Measurements from ENCODE around the gene MSX2. TPM values are rescaled to one million over a fixed set of nuclear protein-coding genes. Genes with fewer than 3 reads are reported as not detected.

The MSX2 gene
- total RNA-seq, 1 donor from 2014 or later = 85.2 TPM

GRCh38 chr5:174744896-174745295 lies 20.5 kb downstream of the MSX2 start:
- no peak for DNase-seq (ENCODE audit: low spot score in 2 of 2, unreplicated experiment in 2 of 2)
- Mint-ChIP-seq H3K4me3 (no peak overlapping the region), H3K27me3 (ENCODE audit: low read depth) (no peaks in the 10 kb centered on the region), H3K36me3 (no peaks in the 10 kb centered on the region), H3K9me3 (peaks cover 3% of the 10 kb centered on the region), H3K27ac (peak overlapping the region; percentile 84), H3K4me1 (peaks cover 52% of the 10 kb centered on the region)
- no peak for TF ChIP-seq CTCF (IDR thresholded peaks at IDR 0.05; ENCODE audit: unreplicated experiment)

GRCh38 chr5:174745590-174746103 lies 21.3 kb downstream of the MSX2 start:
- Mint-ChIP-seq H3K9me3 (peaks cover 3% of the 10 kb centered on the region), H3K4me1 (peaks cover 55% of the 10 kb centered on the region), H3K27ac (peak overlapping the region; percentile 84), H3K36me3 (no peaks in the 10 kb centered on the region), H3K27me3 (ENCODE audit: low read depth) (no peaks in the 10 kb centered on the region), H3K4me3 (peak overlapping the region; percentile 5)
- no peak for DNase-seq (ENCODE audit: low spot score in 2 of 2, unreplicated experiment in 2 of 2)
- no peak for TF ChIP-seq CTCF (IDR thresholded peaks at IDR 0.05; ENCODE audit: unreplicated experiment)

DNA sequence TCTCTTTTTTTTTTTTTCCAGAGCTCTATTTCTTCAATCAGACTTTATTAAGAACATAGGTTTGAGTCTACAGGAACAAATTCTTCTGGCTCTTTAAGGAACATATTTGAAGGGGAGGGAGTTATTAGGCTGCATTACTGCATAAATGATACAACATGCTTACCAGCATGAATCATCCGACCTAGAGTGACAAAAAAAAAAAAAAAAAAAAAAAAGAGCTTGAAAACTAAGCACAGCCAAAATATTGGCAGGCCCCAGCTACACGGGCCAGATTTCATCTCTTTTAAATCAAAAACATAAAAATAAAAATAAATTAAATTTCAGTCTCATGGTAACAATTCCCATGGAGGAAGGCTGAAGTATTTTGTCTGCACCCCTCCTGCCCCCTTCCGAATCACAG lies 26.3 kb downstream of the MSX2 start:
- H3K36me3 Mint-ChIP-seq = no peaks in the 10 kb centered on the region
- no peak for DNase-seq (ENCODE audit: low spot score in 2 of 2, unreplicated experiment in 2 of 2)
- H3K4me3 Mint-ChIP-seq = peak overlapping the region; percentile 77
- H3K27me3 Mint-ChIP-seq (ENCODE audit: low read depth) = no peaks in the 10 kb centered on the region
- peak overlapping the region; percentile 71 for H3K27ac Mint-ChIP-seq
- H3K4me1 Mint-ChIP-seq = peaks cover 54% of the 10 kb centered on the region
- no peaks in the 10 kb centered on the region for H3K9me3 Mint-ChIP-seq
- no peak for TF ChIP-seq CTCF (IDR thresholded peaks at IDR 0.05; ENCODE audit: unreplicated experiment)

GRCh38 chr5:174751154-174752000 lies 27.0 kb downstream of the MSX2 start:
- no peaks in the 10 kb centered on the region for H3K27me3 Mint-ChIP-seq (ENCODE audit: low read depth)
- H3K27ac Mint-ChIP-seq = peak overlapping the region; percentile 97
- peak; percentile 47 to 77 for DNase-seq (ENCODE audit: low spot score in 2 of 2, unreplicated experiment in 2 of 2)

GRCh38 chr5:174752121-174752520 lies 27.7 kb downstream of the MSX2 start:
- Mint-ChIP-seq H3K27ac (peak overlapping the region; percentile 97), H3K27me3 (ENCODE audit: low read depth) (no peaks in the 10 kb centered on the region), H3K36me3 (no peaks in the 10 kb centered on the region), H3K4me1 (peaks cover 45% of the 10 kb centered on the region), H3K4me3 (peak overlapping the region; percentile 77), H3K9me3 (no peaks in the 10 kb centered on the region)
- TF ChIP-seq CTCF (IDR thresholded peaks at IDR 0.05; ENCODE audit: unreplicated experiment) = no peak
- DNase-seq (ENCODE audit: low spot score in 2 of 2, unreplicated experiment in 2 of 2) = no peak

More at GRCh38 chr5:174751154-174752000, 27.0 kb downstream of the MSX2 start:
- Mint-ChIP-seq H3K9me3 (no peaks in the 10 kb centered on the region), H3K4me3 (peak overlapping the region; percentile 77), H3K4me1 (peaks cover 47% of the 10 kb centered on the region), H3K36me3 (no peaks in the 10 kb centered on the region)
- TF ChIP-seq CTCF (IDR thresholded peaks at IDR 0.05; ENCODE audit: unreplicated experiment) = no peak

Data from mesothelial cell of epicardium (in vitro differentiated cells).